Thymus (tissue), 11 donors: ENCODE data around the gene RIPOR2. TPM values are rescaled to one million over a fixed set of nuclear protein-coding genes. Genes with fewer than 3 reads are reported as not detected.
"Not testable (repeated sequence)": the region's sequence is repeated elsewhere in the genome, so short reads cannot be mapped to it uniquely, and the experiment has no call there.

Experiments used
- DNase-seq, 9 donors: peaks; one replicate each; pipeline ENCODE4 v3.0.0-alpha.2; 2013; ENCODE audit warnings: low spot score in 9 of 9, low read depth in 6 of 9, missing footprints in 1 of 9
- H3K27ac ChIP-seq, 2 donors: one replicate each; pipeline ENCODE4 v1.5.1; 2013; ENCODE audit warnings: control low read depth in 1 of 2, low read depth in 1 of 2, low read length in 1 of 2, mild to moderate bottlenecking in 1 of 2, moderate library complexity in 1 of 2
- H3K27me3 ChIP-seq, 2 donors: one replicate each; pipeline ENCODE4 v1.5.1; 2013; ENCODE audit warnings: low read length in 1 of 2; ENCODE audit not compliant: control insufficient read depth in 2 of 2, insufficient read depth in 1 of 2
- H3K36me3 ChIP-seq, 2 donors: one replicate each; pipeline ENCODE4 v1.5.1; 2013; ENCODE audit warnings: low read length in 1 of 2, mild to moderate bottlenecking in 1 of 2, moderate library complexity in 1 of 2; ENCODE audit not compliant: control insufficient read depth in 2 of 2, insufficient read depth in 2 of 2
- H3K4me1 ChIP-seq, 2 donors: one replicate each; pipeline ENCODE4 v1.5.1; 2013; ENCODE audit warnings: low read length in 2 of 2; ENCODE audit not compliant: control insufficient read depth in 2 of 2, insufficient read depth in 2 of 2
- H3K4me3 ChIP-seq, 2 donors: one replicate each; pipeline ENCODE4 v1.5.1; 2013; ENCODE audit warnings: low read length in 2 of 2, control low read depth in 1 of 2, mild to moderate bottlenecking in 1 of 2
- H3K9me3 ChIP-seq, 2 donors: one replicate each; pipeline ENCODE4 v1.5.1; 2013; ENCODE audit warnings: low read length in 1 of 2, mild to moderate bottlenecking in 1 of 2; ENCODE audit not compliant: control insufficient read depth in 2 of 2, insufficient read depth in 1 of 2
- WGBS: extraction: QIAGEN DNeasy Blood & Tissue Kit; methylation state at CpG from one replicate; pipeline ENCODE4 v1.1.7; 2013; 5-methylcytosine and 5-hydroxymethylcytosine counted together
- polyA plus RNA-seq: library from polyadenylated mRNA; stranded (reverse); fragments of 200-250 nt; gene quantifications from one replicate; pipeline ENCODE4 v1.2.3, GENCODE V29; 2013
- total RNA-seq: library from RNA; stranded (reverse); fragments of 120-200 nt; gene quantifications from one replicate; pipeline ENCODE4 v1.2.4, GENCODE V29; 2013
- donor health status: healthy.

RIPOR2 gene
- total and polyA plus RNA-seq, 2 donors, result 27.4 to 48.4 TPM

- H3K36me3 ChIP-seq, result peaks cover 0 to 6% of the 10 kb centered on the region in 2 donors
- H3K27me3 ChIP-seq, result no peaks in the 10 kb centered on the region
- peaks cover 0 to 3% of the 10 kb centered on the region in 2 donors for H3K4me1 ChIP-seq
- peaks cover 0 to 5% of the 10 kb centered on the region in 2 donors for H3K9me3 ChIP-seq
- 92% methylated on average over 3 of the region's 3 CpGs for WGBS
- no peak overlapping the region for H3K4me3 ChIP-seq
- no peak for DNase-seq
- no peak overlapping the region for H3K27ac ChIP-seq
These were observed 53.5 kb downstream of the RIPOR2 start for GRCh38 chr6:24882295-24882694.

GRCh38 chr6:24881376-24881775 lies 54.4 kb downstream of the RIPOR2 start:
- Histone ChIP-seq H3K36me3 (peaks cover 5 to 12% of the 10 kb centered on the region in 2 donors), H3K9me3 (peaks cover 0 to 10% of the 10 kb centered on the region in 2 donors)
- DNase-seq, result no peak

GRCh38 chr6:24880451-24880850 lies 55.3 kb downstream of the RIPOR2 start:
- no peak for DNase-seq
- H3K9me3 ChIP-seq, result peaks cover 0 to 10% of the 10 kb centered on the region in 2 donors
- H3K27ac ChIP-seq, result no peak overlapping the region
- no peak overlapping the region for H3K4me3 ChIP-seq
- H3K27me3 ChIP-seq, result no peaks in the 10 kb centered on the region
- peaks cover 5 to 14% of the 10 kb centered on the region in 2 donors for H3K36me3 ChIP-seq
- peaks cover 0 to 14% of the 10 kb centered on the region in 2 donors for H3K4me1 ChIP-seq

More at GRCh38 chr6:24881376-24881775, 54.4 kb downstream of the RIPOR2 start:
- Histone ChIP-seq H3K4me1 (peaks cover 0 to 12% of the 10 kb centered on the region in 2 donors), H3K27me3 (no peaks in the 10 kb centered on the region), H3K27ac (no peak overlapping the region), H3K4me3 (no peak overlapping the region)
- WGBS, result 97% methylated on average over 3 of the region's 3 CpGs

GRCh38 chr6:24879351-24879750 lies 56.4 kb downstream of the RIPOR2 start:
- Histone ChIP-seq H3K27me3 (no peaks in the 10 kb centered on the region), H3K36me3 (peaks cover 6 to 24% of the 10 kb centered on the region in 2 donors), H3K4me1 (peaks cover 0 to 15% of the 10 kb centered on the region in 2 donors), H3K4me3 (no peak overlapping the region), H3K9me3 (peaks cover 0 to 10% of the 10 kb centered on the region in 2 donors), H3K27ac (no peak overlapping the region)
- no peak for DNase-seq
- over 99% methylated on average over 3 of the region's 3 CpGs for WGBS

GRCh38 chr6:24877747-24878146 lies 58.0 kb downstream of the RIPOR2 start:
- not testable (repeated sequence) for H3K9me3 ChIP-seq, H3K4me3 ChIP-seq, DNase-seq, H3K27ac ChIP-seq, H3K27me3 ChIP-seq
- 99% methylated on average over 4 of the region's 4 CpGs for WGBS
- H3K36me3 ChIP-seq, result peaks cover 20 to 40% of the 10 kb centered on the region in 2 donors
- H3K4me1 ChIP-seq, result peaks cover 0 to 12% of the 10 kb centered on the region in 2 donors

GRCh38 chr6:24876499-24877465 lies 59.0 kb downstream of the RIPOR2 start:
- DNase-seq, result no peak
- no peak overlapping the region for H3K4me3 ChIP-seq
- WGBS, result 93% methylated on average over 11 of the region's 11 CpGs
- no peak overlapping the region for H3K27ac ChIP-seq
- peaks cover 0 to 10% of the 10 kb centered on the region in 2 donors for H3K9me3 ChIP-seq
- H3K27me3 ChIP-seq, result no peaks in the 10 kb centered on the region
- peaks cover 0 to 12% of the 10 kb centered on the region in 2 donors for H3K4me1 ChIP-seq
- peaks cover 22 to 49% of the 10 kb centered on the region in 2 donors for H3K36me3 ChIP-seq

GRCh38 chr6:24875534-24875901 lies 60.2 kb downstream of the RIPOR2 start:
- WGBS, result 86% methylated on average over 9 of the region's 9 CpGs

GRCh38 chr6:24874776-24875533 lies 60.8 kb downstream of the RIPOR2 start:
- WGBS, result 97% methylated on average over 7 of the region's 7 CpGs
- no peak for DNase-seq

More at GRCh38 chr6:24875534-24875901, 60.2 kb downstream of the RIPOR2 start:
- H3K9me3 ChIP-seq, result peaks cover 0 to 10% of the 10 kb centered on the region in 2 donors
- peaks cover 0 to 12% of the 10 kb centered on the region in 2 donors for H3K4me1 ChIP-seq
- DNase-seq, result no peak
- no peaks in the 10 kb centered on the region for H3K27me3 ChIP-seq
- no peak overlapping the region for H3K4me3 ChIP-seq
- peaks cover 26 to 55% of the 10 kb centered on the region in 2 donors for H3K36me3 ChIP-seq
- H3K27ac ChIP-seq, result no peak overlapping the region

More at GRCh38 chr6:24874776-24875533, 60.8 kb downstream of the RIPOR2 start:
- Histone ChIP-seq H3K36me3 (peaks cover 26 to 59% of the 10 kb centered on the region in 2 donors), H3K9me3 (peaks cover 0 to 10% of the 10 kb centered on the region in 2 donors), H3K27ac (no peak overlapping the region), H3K4me3 (no peak overlapping the region), H3K27me3 (no peaks in the 10 kb centered on the region), H3K4me1 (peaks cover 0 to 12% of the 10 kb centered on the region in 2 donors)
